Activated effector memory CD4-positive, alpha-beta T cell treated with anti-CD3 and anti-CD28 coated beads, Interleukin-2, amount 50 U/mL, for 16 hours (primary cell): ENCODE data around the gene SUGT1.
"Not testable (repeated sequence)": the region's sequence is repeated elsewhere in the genome, so short reads cannot be mapped to it uniquely, and the experiment has no call there.

ENCODE experiments used
- DNase-seq: peaks from one replicate; pipeline ENCODE4 v3.0.0-alpha.2; 2020

Gene SUGT1

DNA sequence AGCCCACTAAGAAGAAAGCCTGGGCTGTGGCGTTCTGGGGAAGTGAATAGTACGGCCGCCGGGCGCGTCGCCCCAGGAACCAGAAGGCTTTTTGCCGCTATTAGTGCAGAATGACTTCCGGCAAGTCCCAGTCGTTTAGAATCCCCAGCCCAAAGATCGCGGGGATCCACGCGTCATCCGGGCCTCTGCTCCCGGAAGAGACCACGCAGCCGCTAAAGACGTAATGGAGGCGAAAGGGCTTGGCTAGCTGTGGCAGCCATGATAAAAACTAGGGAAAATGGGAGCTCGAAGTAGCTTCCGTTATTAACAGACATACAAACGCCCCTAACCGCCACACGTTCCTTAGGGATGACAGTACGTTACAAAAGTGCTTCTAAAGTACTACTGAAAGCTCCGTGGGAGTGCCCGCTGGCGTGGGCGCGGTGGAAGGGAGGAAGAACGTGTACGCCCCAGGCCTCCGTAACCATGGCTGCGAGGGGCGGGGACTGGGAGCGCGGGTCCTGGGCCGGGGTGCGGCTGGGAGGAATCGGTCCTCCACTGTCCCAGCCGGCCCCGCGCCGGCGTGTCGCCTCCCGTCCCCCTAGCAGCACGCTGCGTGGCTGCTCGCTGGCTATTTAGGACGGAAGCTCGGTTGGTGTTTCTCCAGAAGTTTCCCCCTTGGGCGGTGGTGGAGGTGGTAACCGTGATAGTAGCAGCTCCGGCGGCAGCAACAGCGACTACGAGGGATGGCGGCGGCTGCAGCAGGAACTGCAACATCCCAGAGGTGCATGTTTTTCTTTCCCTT lies at the start of gene SUGT1:
Gene SUGT1 (plus strand): TSS at position 641 of the 784 bp plus-strand sequence. CDS start 85 bp downstream, at position 726.
- peak; percentile 98 for DNase-seq

DNA sequence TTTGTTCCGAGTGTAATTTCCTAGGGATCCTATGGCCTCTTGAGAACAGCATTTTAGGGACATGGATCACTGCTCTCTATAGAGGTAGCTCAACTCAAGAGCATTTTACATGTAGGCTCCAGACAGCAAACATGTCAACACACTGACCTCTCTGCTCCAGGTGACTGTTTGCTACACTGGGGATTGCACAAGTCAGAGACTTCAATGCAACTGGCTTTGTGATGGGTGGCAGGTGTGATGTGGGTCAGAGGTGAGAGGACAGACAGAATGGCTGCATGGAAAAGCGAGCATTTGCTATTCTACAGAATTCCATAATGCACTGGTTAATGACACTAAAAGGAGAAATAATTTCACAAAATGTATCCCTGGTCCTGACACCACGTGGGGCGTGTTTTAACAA lies 49.3 kb upstream of the SUGT1 start:
- not testable (repeated sequence) for DNase-seq

GRCh38 chr13:52606126-52606525 lies 46.5 kb upstream of the SUGT1 start:
- not testable (repeated sequence) for DNase-seq

DNA sequence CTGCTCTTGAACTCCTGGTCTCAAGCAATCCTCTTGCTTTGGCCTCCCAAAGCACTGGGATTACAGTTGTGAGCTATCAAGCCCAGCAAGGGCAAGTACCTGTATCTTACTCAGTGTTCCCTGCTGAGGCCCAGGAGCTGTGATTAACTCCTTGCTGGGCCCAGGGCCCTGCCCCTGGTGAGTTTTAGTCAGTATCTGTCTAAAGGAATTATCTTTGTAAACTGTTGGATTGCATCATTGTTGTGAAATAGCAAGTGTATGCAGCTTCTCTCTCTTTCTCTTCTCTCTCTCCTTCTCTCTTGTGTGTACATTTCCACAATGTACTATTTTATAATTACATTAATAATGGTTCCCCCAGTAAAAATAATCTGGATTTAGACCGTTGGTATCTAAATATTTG lies 45.8 kb upstream of the SUGT1 start:
- DNase-seq = not testable (repeated sequence)

DNA sequence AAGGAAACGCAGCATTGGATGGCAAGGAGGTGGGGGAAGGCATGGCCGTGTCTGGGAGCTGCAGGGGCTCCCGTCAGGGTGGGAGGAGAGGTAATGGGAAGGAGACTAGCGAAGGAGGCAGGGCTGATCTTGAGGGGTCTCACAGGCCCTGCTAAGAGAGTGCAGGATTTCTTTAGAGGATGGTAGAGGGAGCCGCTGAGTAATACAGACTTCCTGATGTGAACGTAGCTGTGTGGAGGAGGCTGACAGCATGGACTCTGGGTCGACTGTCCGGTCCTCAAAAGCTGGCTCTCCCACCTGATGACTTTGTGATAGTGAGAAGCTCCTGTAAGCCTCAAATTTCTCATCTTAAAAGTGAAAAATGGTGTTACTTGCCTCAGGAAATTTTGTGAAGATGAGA lies 44.5 kb upstream of the SUGT1 start:
- DNase-seq = not testable (repeated sequence)

DNA sequence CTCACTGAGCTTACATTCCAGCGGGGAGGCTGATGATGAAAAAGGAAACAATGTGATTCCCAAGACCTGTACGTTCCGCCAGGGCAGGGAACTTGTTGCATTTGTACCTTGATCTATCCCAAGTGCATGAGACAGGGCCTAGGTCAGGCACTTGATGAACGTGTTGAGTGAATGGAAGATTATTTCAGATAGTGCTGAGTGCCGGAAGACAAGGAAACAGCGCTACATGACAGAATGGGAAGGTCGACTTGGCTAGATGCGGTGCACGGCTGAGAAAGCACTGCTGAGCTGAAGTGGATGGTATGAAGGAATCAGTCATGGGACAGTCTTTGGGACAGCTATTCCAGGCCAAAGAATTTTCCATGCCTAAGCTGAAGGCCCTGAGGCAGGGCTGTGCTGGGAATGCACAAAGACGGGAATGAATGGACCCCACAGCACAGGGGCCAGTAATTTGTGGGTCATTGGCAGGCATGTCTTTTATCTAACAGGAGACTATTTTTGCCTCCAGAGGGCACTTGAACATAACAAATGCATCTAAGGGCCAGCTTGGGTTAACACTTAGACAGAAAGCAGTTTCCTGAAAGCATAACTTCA lies 43.5 kb upstream of the SUGT1 start:
- not testable (repeated sequence) for DNase-seq

GRCh38 chr13:52610158-52610557 lies 42.5 kb upstream of the SUGT1 start:
- not testable (repeated sequence) for DNase-seq

DNA sequence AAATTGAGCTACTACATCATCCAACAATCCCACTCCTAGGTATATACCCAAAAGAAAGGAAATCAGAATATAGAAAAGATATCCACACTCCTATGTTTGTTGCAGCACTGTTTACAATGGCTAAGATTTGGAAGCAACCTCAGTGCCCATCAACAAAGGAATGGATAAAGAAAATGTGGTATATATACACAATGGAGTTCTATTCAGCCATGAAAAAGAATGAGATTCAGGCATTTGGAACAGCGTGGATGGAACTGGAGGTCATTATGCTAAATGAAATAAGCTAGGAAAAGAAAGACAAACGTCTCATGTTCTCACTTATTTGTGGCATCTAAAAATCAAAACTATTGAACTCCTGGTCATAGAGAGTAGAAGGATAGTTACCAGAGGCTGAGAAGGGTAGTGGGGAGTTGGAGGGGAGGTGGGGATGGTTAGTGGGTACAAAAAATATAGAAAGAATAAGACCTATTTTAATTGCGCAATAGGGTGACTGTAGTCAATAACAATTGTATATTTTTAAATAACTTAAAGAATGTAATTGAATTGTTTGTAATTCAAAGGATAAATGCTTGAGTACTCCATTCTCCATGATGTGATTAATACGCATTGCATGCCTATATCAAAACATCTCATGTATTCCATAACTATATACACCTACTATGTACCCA lies 37.4 kb upstream of the SUGT1 start:
- DNase-seq = no peak

GRCh38 chr13:52615812-52616211 lies 36.8 kb upstream of the SUGT1 start:
- DNase-seq = no peak

DNA sequence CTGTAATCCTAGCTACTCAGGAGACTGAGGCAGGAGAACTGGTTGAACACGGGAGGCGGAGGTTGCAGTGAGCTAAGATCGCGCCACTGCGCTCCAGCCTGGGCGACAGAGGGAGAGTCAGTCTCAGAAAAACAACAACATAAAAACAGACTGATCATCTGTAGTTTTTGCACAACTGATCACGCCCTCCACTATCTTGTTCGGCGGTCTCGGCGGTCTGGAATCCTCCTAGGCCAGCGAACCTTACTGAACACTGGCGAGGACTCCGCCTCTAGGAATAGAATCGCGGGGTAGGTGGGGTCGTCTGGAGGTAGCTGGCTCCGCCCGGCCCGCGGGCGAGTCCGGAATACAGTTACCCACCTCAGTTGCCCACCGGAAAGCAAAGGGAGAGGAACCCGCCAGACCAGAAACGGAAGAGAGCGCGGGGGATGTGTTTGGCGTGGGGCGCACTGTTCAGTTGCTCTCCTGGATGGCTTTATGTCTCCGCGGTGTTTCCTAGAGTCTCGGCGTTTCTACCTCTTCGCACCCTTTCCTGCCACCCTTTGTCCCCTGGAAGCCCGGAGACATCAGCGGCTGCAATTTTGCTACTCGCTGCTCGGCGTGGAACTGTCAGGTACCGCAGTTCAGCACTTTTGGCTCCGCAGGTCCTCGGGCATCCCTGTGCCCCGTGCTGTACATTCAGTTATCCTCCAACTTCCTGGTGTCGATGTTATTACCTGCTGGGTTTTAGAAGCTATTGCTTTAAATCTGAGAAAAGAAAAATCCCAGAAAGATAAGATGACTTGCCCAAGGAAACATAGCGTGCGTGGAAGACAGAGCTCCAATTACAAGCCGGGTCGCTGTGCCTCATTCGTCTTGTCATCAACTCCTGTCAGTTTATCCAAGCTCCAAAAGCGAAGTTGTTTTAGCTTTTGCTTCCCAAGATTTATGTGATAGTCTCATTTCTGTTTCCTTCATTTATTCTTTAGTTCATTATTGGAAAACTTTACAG lies 35.3 kb upstream of the SUGT1 start:
- DNase-seq = peak; percentile 92

DNA sequence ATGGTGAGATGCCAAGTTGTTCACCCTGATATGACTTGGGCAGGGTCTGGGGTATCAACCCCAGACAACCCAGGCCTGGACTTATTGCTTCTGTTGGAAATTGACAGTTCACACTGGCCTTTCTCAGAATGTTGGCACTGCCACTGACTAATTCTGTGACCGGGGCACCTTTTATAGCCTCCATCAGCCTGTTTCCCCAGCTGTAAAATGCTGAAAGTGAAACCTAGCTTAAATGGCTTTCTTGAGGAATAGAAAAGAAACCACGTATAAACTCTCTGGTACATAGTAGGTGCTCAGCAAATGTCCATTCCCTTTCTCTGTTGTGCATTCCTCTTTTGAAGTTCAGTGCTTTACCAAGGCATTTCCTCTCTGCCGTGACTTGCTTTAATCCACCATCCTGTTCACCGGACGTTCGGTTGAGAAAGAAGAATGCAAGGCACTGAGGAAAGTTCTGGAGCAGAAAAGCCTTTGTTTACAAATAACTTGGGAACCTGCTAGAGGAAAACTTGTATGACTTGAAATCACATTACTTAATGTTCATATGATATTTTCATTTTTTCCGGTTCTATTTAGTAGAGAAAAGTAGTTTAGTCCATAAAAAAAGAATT lies 21.4 kb upstream of the SUGT1 start:
- DNase-seq = not testable (repeated sequence)

DNA sequence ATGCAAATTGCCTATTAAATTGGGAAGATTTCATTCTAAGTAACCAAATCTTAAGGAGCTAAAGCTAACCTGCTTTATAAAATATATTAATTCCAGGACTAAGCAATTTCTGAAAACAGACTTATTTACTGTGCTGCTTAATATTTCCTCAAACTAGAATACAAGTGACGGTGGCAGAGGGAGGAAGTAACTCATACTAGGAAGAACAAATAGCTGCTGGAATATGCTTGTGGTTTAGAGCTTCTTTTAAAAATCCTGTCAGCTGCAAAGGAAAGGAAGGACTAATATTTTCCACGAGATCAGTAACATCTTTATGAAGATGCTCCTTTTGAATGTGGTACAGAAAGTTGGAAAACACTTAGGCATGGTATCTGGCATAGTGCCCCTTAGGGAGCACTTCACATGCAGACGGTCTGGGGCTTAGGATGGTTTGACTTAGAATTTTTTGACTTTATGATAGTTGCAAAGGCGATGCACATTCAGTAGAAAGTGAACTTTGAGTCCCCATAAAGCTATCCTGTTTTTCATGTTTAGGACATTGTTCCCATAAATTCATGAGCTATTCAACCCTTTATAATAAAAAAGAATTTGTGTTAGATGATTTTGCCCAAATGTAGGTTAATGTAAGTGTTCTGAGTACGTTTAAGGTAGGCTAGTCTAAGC lies 13.8 kb upstream of the SUGT1 start:
- DNase-seq = no peak

- DNase-seq = no peak
Observed at GRCh38 chr13:52642131-52642530, 10.5 kb upstream of the SUGT1 start, which contains the start of gene HNRNPA1L2. TSS of gene HNRNPA1L2 (plus strand) at chr13:52642431. CDS start at chr13:52642493, 62 bp downstream.

DNA sequence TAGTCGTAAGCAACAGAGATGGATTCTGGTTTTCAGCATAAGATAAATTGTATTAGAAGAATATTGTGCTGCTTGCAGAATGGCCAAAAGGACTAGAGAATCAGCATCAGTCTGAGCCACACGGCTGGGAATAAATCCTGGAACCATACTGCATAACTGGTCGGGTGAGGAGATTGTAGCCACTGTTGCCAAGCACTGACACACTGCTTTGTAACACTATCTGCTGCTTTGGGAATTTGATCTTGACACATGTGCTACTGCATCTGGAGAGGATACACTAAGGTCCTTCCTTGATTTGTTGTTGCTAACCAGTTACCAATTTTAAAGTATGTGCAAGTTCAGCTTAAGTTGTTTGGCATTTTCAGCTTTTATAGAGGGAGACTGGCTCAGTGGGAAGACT lies 8.5 kb upstream of the SUGT1 start:
- DNase-seq = no peak

DNA sequence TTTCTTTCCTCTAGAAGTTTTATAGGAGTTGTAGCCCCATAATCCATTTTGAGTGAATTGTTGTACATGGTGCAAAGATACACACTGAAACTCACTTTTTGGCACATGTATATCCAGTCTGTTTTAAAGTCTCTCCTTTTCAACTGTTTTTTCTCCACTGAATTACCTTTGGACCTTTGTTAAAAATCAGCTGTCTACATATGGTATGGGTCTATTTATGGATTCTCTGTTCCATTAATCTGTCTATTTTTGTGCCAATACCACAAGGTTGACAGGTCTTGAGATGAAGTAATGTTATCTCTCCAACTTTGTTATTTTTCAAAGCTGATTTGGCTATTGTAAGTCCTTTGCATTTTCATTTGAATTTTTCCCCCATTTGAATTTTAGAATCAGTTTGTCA lies 5.7 kb upstream of the SUGT1 start:
- DNase-seq = no peak

- no peak for DNase-seq
Observed at GRCh38 chr13:52650731-52651130, 1.9 kb upstream of the SUGT1 start.

- no peak for DNase-seq
Observed at GRCh38 chr13:52651897-52652195, 790 bp upstream of the SUGT1 start.

GRCh38 chr13:52652980-52653303 lies 306 bp downstream of the SUGT1 start:
- no peak for DNase-seq

DNA sequence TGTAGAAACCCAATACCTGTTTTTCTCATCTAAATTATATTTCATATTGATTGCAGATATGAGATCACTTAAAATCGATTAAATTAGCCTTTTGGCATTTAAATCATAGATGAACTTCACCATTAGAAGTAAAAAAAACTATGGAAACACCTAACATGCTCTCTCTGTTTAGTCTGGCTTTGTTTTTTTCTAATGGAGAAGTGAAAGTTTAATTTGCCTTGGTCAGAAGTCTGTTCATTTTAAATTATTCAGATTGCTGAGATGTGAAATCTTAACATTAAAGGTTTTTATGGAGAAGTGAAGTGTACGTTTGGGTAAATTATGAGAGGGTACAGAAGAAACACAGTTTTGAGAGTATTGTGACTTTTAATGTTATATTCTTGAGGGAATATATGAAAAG lies 6.7 kb downstream of the SUGT1 start:
- no peak for DNase-seq

DNA sequence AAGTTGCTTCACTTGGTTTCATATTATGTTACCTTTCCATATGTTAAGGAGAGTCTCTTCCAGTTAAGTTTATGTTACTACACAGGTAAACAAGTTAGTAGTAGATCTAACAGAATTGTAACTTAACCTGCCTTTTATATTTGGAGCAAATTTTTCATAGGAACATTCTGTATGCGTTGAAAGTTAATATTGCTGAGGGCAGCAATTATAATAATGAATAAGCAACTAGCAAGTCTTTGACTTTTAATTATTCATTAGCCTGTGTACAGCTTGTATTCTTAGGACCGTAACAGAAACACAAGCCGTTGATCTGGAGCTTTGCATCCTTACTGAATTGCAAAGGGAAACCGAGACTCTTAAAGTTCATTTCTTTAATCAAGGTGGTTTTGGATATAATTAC lies 11.6 kb downstream of the SUGT1 start:
- DNase-seq = no peak

DNA sequence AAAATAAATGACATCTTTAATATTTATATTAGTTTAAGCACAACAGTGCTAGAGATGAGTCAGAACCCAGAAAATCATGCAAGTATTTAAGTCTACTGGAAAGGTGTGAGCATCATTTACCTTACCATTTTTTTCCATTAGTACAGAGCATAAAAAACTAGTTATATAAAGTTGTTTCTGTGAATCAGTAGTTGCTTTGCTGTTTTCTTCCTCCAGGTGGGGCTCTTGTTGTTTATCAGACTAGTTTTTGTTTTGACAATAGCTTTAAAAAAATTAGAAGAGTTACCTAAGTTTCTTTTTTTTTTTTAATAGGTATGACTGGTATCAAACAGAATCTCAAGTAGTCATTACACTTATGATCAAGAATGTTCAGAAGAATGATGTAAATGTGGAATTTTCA lies 12.7 kb downstream of the SUGT1 start:
- DNase-seq = no peak

DNA sequence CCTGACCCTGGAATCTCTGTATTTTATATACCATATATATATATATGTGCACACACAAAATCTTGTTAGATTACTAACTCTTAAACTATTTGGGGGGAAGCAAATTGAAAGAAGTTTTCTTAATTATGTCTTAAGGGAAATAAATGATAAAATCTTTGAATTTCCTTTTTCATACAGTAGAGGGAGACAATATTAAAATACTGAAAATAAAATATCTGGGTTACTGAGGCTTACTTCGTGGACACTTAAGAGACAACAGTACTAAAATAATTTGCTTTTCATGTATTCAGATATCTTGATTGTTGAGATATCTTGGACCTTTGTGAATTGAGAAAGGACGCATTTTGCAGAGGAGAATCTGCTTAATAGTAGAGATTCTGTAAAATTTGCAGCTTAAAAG lies 17.0 kb downstream of the SUGT1 start:
- no peak for DNase-seq
